ENCODE results near the gene MAP2K5.
A peak's percentile ranks its signal among the peaks of the same experiment; 100 is the strongest.

The MAP2K5 gene

DNA sequence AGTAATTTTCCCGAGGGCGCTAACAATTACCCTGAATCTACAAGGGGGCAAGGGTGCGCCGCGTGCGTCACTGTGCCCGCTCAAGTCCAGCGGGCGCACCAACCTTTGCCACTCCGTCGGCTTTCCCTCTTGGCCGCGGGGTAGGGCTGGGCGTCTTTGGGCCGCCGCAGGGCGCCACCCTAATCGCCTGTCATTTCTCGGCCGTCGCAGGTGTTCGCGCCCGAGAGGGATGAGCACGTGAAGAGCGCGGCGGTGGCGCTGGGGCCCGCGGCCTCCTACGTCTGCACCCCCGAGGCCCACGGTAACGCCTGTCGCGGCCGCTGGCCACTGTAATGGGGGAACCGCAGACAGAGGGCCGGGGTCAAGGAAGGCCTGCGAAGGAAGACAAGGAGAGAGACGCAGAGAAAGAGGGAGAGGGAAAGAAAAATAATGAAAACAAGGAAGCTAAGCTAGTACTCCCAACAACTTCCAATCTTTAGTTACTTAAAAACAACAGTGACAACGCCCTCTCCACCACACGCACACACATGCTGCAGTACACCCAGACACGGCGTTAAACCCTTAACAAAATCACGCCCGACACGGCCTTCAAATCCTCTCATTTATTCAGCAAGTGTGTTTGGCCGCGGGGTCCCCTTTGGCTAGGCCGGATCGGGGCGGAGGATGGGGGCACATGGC, 286.6 kb downstream of the MAP2K5 start:
- DNase-seq, result no peak

DNA sequence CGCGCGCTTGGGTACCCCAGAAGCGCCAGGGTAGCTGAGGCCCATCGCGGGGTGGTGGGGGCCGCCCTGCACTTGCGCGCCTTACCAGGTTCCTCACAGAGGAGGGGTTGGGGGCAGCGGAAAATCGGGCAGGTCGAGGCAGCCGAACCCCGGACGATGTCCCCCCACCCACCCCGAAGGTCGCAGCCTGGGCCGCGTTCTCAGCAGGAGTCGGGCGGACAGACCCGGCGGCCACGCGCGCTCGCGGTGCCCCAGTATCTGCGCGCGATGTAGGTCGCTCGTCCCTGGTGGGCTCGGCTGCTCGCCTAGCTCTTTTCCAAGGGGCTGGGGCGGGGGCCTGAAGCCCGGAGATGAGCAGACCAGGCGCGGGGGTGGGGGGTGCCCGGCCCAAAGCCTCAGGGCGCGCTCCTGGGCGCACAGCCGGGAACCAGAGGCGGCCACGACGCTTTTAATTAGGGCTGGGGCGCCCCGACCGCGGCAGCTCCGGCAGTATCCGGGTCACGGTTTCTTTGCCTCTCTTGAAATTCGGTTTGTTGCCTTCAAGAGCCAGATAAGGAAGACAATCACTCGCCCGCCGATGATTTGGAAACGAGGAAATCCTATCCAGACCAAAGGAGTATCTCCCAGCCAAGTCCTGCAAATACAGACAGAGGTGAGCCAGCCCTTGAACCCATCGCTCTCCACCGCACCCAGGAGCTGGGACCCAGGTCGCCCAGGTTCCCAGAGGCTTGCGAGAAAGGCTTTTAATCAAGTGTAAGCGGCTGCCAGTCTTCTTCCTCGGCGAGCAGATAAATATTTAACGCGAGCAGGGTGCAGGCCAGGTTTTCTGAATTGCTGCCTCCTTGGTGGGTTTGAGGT, 287.4 kb downstream of the MAP2K5 start:
- no peak for DNase-seq

DNA sequence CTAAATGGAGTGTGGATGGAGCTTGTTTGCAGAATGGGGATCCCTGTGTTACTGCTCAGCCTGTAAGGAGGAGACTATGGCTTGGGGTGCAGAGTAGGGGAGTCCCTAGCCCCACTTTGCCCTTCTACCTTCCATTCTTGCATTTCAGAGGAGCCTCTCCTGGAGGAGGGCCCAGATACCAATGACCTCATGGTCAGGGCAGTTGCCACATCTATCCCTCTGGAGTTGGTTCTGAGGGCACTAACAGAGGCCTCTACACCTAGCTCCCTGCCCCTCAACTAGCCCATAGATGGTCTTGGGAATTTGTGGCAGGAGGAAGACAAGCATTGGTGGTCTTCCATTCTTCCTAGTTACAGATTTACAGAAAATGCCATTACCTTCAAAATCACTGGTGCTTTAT, 288.9 kb downstream of the MAP2K5 start:
- DNase-seq, result no peak

DNA sequence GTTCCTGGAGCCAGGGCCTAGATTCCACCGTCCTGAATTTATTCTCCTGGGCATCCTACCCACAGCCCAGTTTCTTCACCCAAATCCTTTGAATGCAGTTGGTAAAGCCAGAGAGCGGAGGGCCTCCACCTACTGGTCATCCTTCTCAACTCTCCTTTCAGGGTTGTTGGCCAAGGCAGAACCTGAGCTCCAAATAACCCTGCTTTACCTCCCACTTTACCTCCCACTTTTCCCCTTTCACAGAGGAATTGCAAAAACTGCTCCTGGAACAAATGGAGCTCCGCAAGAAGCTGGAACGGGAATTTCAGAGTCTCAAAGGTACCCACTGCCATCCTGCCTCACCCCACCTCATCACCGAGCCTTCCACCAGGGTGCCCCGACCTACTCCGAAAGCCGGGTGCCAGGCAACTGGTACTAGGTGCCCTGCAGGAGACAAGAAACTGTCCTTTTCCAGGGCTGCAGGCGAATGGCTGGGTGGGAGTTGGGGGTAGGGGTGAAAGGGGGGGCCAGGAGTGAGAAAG, 289.6 kb downstream of the MAP2K5 start:
- DNase-seq, result no peak

DNA sequence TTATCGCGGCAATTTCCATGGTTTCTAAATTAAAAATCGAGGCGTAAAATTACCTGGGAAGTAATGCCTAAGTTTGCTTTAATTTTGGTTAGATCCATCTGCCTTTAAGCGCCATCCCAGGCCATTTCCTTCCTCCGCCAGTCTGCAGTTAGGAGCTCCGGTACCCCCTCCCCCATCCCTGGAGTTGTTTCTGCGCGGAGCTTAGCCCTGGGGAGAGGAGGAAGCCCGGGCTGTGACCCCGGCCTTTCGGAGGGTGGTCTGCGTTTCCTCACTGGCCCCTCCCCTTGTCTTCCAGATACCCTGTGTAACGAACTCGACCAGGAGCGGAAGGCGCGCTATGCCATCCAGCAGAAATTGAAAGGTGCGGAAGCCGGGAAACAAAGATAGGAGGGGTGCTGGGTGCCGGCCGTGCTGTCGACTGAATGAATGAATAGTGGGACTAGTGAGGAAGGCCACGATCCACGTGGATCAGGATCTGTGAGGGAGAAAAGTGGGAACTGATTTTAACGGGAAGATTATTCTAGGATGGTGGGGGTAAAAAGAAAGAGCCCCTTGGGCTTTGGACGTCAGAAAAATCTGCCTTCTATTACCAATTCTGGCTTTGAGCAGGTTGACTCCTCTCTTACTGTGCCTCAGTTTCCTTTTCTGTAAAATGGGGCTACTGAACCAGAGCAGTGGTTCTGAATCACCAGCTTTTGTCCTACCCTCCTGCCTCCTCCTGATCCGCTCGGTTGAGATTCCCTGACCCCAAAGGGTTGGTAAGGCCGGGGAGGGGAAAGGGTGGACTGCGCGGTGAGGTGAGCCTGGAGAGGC, 290.6 kb downstream of the MAP2K5 start:
- no peak for DNase-seq

DNA sequence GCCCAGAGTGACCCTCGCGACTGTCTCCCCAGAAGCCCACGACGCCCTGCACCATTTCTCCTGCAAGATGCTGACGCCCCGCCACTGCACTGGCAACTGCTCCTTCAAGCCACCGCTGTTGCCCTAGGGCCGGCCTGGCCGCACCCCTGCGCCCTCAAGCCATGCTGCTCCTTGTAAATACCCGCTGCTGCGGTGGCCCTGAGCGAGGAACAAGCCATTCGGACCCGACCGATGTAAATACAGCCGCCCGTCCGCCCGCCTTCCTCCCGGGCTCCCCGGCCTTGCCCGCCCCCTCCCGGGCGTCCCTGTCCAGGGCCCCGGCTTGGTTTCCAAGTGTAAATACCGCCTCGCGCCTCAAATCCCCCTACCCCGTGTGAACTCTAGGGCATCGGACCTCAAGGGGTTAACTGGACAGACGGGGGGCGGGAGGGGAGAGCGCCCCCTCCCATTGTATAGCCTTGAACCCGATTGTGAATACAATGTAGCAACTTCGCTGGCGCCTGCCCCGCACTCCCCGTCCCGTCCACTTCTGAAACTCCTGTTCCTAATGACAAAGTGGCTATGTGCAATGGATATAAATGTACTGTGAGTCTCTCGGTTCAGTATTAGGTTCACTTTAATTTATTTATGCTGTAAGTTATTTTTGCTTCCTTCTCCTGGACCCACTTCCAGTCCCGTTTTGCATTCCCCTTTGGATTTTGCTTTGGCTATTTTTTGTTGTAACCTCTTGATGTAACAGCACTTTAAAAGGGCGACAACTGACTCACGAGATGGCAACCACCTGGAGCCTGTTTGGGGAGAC, 291.4 kb downstream of the MAP2K5 start:
- DNase-seq, result no peak

DNA sequence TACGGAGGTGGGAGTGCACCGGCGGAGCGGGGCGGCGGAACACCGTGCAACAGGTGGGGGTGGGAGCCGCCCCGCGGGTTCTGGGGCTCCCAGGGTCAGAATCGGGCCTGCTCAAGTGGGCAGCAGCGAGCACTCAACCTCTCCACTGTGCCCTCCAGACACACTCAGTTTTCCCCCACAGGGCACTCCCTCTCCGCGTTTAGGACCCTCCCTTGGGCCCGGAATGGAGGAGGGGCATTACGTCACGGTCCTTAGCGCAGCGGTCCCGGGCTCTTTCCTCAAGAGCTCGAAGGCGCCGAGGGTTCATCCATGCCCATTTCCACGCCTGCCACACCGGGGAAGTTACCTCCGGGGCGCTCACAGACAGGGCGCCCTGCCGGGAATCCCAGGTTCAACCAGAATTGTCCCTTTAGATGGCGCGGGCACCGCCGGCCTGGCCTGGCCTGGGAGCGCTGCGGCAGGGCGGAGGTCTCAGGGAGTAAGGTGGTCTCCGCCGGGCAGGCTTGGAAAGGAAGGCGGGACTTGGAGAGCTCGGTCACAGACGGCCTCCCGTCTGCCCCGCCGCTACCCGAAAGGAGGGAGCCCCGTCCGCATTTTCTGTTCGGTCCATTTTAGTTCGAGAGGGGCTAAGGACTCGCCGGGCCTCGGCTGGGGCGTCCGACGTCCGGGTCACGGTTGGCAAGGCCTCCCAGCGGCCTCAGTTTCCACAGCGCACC, 292.2 kb downstream of the MAP2K5 start:
- DNase-seq, result no peak

DNA sequence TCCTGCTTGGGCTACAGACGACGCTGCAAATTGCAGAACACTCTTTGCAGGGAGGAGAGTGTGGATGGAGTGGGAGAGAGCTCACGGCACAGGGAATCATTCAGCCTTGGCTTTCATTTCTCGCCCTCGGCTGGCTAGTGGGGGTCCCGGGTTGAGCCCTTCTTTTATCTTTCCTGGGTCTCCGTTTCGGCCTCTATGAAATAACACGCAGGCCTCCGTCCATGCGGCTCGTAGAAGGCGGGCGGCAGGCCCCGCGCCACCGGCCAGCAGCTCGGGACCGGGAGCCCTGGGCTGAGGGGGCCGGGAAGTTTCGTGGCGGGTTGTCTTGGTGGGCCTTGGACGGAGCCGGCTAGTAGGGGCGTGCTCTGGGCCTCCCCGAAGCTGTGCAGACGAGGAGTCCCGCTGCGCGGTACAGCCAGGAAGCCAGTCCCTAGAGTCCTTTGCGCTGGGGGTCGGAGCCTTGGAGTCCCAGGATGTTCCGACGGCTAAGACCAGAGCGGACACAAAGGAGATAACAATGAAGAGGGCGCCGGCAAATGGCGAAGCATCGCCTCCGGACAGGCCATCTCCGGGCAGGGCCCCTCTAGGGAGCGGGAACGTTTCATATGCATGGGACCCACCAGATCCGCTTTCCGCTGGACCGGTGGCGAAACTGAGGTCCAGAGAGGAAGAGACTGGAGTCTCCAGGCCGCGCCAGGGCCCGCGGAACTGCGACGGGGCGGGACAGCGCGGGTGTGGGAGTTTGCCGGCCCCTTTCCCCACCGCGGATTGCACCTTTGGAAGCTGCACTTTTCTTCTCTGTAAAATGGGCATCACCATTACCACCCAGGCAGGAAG, 293.0 kb downstream of the MAP2K5 start:
- no peak for DNase-seq

DNA sequence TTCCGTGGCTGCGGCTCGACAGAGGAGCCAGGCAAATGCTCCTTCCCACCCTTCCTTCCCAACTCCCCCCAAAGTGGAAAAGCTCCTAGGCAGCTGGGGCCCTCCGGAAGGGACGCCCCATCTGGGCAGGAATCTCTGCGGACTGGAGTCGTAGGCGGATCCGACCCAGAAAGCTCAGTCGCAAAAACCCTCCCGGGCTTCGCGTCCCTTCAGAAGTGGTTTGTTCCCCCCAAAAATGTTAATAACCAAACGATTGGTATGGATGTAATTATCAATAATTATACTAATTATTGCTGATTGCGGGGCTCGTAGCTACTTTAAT, 293.6 kb downstream of the MAP2K5 start:
- DNase-seq, result no peak

DNA sequence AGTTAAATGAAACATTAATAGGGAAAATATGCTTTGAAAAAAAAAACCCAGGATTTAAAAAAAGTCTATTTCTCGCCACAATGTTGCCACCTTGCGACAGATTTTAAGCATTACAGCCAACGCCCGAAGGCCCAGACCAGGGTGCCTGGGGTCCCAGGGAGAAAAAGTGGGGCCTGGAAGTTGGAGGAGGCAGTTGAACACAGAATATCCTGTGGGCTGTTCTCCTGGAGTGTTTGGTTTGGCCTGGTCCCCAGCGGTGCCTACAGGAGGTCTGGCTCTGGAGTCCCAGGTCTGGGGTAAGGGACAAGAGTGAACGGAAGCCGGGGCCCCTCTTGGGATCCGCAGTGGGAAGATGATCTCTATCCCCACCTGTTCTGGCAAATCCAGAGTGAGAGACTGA, 294.0 kb downstream of the MAP2K5 start:
- DNase-seq, result peak; percentile 37

DNA sequence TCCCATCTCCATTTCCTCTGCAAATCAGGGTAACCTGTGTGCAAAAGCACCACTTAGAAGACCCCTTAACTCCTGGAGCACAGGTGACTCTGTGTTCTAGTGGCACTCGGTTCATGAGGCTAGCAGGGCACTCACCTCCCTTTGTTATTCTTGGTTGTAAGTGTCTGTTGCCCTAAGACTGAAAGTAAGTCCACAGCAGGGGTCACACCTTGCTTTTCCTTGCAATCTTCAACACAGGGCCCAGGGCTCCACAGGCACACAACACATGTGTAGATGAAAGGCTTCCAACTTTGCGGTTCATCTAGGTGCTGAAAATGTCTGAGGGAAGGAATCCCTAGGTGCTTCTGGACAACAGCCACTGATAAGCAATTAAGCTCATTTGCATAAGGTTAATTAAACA, 294.5 kb downstream of the MAP2K5 start:
- no peak for DNase-seq

DNA sequence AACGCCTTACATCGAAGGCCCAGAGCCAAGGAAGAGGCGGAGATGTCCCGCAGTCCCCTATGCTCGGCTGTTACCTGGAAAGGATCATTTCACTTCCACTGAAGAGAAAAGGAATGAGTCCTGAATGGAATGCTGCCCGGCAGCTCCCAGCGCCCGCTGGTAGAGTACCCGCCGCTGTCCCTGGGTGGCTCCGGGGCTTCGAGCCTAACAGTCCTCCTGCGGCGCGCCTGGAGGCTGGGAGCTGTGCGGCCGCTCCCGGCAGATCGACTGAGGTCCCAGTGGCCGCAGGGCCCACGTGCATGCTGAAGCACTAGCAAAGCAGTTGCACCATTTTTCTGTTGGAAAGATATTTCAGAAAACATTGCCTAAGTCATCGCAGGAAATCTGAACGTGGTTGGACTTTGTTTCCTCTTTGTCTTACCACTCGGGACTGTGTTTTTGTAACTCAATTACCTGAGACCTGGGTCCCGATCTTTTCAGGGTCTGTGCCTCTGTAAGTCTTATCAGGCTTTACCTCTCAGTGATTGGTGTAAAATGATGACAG, 296.4 kb downstream of the MAP2K5 start:
- DNase-seq, result no peak

DNA sequence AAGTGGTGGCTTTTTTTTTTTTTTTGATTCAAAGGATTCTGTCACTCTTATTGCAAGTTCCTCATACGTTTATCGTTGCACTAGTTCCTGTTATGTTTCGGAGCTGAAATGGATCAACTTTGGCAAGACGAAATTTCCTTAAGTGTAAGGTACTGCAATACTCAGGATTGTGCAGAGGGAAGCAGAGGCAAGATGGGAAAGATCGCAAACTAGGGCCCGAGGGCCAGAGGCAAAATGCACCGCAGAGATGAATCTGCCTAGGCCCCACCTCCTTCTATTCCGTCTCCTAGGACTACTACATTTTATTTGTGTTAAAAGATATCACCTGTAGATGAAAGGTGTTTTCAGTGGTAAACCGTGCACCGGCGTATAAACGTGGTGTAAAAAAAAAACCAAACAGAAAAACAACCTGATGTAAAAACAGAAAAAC, 297.0 kb downstream of the MAP2K5 start:
- peak; percentile 72 for DNase-seq

DNA sequence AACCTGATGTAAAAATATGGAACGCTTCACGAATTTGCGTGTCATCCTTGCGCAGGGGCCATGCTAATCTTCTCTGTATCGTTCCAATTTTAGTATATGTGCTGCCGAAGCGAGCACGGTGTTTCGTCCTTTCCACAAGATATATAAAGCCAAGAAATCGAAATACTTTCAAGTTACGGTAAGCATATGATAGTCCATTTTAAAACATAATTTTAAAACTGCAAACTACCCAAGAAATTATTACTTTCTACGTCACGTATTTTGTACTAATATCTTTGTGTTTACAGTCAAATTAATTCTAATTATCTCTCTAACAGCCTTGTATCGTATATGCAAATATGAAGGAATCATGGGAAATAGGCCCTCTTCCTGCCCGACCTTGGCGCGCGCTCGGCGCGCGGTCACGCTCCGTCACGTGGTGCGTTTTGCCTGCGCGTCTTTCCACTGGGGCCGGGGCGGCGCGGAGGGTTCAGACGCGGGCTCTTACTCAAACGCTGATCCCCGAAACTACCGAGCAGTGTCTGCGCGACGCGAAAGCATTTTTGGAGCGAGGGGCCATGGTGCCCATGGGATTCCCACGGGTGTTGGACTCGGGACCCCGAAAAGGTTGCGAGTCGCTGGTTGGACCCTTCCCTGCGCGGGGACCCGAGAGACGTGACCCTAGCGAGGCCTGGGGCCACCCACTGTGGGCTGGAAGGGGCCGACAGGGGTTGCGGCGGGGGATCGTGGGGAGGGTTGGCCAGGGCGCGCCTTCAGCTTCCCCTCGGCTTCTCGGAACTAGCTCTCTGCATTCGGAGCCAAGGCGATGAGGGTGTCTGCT, 297.6 kb downstream of the MAP2K5 start, which contains the start of gene RNU6-1:
Gene RNU6-1 (minus strand): TSS at position 117 of the 820 bp plus-strand sequence.
- DNase-seq, result peak; percentile 88

DNA sequence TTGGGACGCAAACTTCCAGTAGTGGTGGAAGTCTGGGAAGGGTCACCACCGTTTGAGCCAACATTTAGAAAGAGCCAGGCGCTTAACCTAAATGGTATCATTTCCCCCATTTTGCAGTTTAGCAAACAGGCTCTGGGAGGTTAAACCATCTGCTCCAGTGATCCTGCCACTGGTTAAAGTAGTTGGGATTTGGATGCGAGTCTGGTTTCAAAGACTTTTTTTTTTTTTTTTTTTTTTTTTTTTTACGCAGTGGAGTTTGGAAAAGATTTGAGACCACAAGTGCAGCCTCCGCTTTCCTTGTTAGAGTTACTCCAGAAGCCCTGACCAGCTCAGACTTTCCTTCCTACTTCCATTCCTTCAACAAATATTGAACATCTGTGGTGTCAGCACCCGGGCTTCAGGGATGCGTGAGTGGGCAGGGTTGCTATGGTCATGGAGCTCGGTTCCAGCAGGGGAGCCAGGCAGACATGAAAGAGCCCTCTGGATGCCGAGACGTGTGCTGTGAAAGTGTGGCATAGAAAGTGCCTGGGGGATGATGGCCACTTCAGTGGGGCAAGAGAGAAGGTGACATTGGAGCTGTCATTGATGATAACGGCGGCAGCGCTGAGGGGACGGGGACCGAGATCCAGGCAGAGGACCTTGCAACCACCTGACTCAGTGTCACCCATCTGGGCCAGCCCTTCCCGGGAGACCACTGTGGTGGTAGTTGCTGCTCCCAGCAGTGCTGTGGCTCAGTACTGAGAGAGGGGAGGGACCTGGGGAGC, 298.4 kb downstream of the MAP2K5 start:
- DNase-seq, result peak; percentile 25

DNA sequence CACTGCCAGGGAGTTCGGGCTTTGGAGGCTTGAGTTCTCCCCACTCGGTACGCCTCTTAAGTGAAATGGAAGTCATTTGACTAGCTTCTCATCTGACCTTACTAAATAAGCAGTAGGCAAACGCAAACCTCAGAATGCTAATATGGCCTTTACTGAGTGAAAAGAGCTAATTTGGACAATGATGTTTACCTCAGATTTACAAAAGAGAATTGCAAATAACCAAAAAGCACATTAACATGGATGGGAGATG, 298.9 kb downstream of the MAP2K5 start:
- DNase-seq, result no peak

DNA sequence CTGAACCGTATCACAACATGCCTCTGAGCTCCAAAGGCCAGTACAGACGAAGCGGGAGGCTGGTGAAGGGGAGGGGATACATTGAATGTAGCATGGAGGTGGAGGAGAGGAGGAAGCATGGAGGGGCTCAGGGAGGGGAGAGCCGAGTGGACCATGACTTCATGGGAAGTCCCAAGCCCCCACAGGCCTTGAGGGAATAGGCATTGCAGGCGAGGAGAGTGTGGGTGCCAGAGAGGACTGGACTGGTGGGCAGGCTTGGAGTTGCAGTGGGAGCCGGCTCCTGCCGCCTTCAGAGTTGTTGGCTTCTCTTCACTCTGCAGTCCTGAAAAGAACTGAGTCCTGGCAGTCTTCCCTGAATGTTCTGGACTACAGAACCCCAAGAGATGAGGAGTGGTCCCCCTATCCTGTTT, 300.6 kb downstream of the MAP2K5 start:
- no peak for DNase-seq

DNA sequence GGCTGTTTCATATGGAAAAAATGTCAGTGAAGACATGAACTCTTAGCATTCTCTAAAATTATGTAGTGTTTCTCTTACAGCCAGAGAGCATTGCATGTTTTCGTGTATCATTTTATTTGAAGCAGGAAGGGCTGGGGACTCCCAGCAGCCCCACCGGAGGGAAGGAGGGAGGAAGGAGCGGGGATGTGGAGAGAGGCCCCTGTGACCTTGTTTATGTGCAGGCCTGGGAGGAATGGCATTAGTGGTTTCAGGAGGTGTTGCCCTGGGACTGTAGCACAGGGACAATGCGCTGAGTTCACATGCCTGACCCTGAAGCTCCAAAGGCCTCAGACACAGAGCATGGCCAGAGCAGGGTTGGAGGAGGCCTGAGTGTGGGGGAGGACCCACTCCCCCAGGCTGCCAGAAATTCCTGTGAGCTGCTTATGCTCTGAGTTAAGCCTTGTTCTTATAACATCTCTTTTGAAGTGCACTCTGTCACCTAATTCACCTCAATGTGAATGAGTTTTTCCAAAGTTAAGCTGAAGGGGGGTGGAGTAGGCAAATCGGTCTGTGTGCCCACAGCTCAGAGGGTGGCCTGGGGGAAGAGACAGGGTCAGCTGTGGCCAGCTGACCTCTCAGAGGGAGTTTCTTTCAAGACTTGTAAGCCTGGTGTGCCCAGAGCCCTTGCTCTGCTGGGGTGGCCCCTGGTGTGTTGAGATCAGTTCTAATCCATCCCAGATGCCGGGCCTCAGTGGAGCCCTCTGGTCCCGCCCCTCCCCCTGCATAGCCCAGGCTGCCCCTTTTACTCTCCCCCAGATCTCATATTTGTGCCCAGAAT, 301.3 kb downstream of the MAP2K5 start:
- no peak for DNase-seq

Measured in NCI-H1694 treated with DMSO at 0.1 percent for 48 hours (cell line).